Retinal pigment epithelial cell (primary cell): ENCODE data around the gene C10orf90.

ENCODE experiments used
- DNase-seq: peaks from one replicate; pipeline ENCODE4 v3.0.0-alpha.2; 2010; ENCODE audit warnings: low read depth
- H3K4me3 ChIP-seq: 2 replicates; pipeline ENCODE4 v1.5.1; 2011; ENCODE audit warnings: mild to moderate bottlenecking, low read length, control low read depth, moderate library complexity
- TF ChIP-seq, protein P1 (sequence below): conservative IDR thresholded peaks from 2 replicates; pipeline ENCODE4 v1.5.1; 2011; ENCODE audit warnings: low read depth, low read length, control low read depth, inconsistent platforms

C10orf90 gene

DNA sequence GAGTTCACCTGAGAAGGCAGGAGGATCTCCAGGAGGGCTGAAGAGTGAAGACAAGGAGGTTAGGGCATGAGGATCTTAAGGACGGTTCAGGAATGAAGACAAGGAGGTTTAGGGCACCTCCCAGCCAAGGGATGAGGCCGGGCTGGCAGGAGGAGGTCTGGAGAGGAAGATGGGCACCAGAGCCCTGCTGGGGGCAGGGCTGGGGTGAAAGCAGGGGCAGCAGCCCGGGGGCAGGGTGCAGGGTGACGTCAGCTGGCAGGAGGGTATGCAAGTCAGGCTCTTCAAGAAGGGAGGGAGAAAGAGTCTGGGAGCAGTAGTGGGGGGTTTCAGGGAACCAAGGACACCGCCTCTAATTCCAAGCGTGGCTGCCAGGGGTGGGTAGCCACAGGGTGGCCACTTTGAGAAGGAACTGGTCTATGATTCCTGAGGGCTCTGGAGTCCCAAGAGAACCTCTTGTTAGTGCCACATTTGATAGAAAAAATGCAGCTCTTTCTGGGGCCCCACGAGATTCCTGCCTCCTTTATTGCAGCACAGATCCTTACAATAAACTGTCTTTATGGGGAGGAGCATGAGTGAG lies 101.6 kb downstream of the C10orf90 start:
- DNase-seq = no peak
- TF ChIP-seq, protein P1, sequence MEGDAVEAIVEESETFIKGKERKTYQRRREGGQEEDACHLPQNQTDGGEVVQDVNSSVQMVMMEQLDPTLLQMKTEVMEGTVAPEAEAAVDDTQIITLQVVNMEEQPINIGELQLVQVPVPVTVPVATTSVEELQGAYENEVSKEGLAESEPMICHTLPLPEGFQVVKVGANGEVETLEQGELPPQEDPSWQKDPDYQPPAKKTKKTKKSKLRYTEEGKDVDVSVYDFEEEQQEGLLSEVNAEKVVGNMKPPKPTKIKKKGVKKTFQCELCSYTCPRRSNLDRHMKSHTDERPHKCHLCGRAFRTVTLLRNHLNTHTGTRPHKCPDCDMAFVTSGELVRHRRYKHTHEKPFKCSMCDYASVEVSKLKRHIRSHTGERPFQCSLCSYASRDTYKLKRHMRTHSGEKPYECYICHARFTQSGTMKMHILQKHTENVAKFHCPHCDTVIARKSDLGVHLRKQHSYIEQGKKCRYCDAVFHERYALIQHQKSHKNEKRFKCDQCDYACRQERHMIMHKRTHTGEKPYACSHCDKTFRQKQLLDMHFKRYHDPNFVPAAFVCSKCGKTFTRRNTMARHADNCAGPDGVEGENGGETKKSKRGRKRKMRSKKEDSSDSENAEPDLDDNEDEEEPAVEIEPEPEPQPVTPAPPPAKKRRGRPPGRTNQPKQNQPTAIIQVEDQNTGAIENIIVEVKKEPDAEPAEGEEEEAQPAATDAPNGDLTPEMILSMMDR = no peak
- H3K4me3 ChIP-seq = no peak overlapping the region

DNA sequence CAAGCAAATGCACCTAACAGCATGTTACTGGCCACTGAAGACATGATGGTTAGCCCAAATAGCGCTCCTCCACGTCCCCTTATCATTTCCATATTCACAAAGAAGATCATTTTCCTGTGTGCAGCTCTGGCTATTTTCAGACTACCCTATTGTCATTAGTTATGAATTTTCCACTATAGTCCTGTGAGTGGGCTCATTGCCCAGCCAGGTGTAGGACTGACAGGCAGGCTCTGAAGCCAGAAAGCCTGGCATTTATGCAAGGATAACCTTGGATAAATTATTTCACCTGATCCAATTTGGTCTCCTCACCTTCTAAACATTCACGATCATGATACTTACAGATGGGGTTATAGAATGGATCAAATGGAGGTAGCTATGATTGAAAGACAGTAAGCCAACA lies 104.6 kb downstream of the C10orf90 start:
- H3K4me3 ChIP-seq = no peak overlapping the region
- no peak for DNase-seq
- TF ChIP-seq, protein P1 = no peak

DNA sequence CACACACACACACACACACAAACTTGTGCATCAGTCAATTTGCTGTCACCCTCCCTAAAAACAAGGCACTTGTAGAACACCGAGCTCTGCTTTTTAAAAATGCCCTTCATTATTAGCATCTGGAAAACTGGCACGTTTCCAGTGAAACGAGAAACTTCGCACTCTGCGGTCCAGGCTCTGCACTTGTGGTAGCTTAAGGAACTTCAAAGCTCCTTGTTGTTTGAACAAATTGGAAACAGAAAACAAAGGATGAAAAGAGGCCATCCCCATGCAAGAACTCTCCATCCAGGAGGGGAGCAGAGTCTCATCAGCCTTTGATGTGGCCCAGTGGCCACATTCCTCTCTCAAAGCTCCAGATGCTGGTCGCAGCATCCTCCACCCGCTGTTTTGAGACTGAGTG lies 105.1 kb downstream of the C10orf90 start:
- H3K4me3 ChIP-seq = no peak overlapping the region
- TF ChIP-seq, protein P1 = no peak
- DNase-seq = no peak

DNA sequence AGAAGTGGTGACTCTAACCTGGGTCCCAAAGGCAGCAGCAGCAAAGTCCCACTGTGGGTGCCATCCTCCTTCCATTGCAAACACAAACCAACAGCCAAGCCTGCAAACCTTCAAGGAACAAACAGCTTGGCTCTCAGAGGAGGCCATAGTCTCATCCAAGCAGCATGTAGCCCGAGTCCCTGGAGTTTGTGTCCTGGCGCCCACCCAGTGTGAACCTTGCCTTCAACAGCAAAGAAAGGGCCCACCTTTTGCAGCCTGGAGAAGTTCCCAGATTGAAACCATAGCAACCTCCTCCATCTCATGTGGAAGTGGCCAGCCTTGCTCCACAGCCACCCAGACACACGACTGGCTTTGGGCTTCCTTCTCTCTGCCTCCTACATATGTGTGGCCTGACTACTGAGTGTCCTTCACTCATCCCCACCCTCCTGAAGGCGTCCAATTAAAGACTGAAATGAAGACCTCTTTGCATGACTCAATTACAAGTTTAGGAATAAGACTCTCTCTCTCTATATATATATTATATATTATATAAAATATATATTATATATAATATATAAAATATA lies 106.1 kb downstream of the C10orf90 start:
- TF ChIP-seq, protein P1 = no peak
- DNase-seq = no peak
- no peak overlapping the region for H3K4me3 ChIP-seq

DNA sequence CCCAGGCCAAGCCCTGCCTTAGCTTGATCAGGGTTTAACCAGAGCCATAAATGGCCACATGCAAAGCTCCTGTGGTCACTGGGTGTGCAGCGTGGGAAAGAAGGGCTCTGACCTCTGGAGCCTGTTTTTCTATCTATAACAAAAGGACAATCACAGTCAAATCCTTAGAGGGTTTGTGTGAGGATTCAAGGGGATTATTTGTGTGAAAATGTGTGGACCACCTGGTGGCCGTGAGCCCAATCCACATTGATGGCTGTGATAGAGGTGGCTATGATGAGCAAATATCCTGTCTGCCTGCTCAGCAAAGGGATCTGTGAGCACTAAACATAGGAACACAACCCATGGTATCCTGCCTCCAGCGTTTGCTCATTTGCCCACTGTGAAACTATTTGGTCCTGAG lies 107.1 kb downstream of the C10orf90 start:
- TF ChIP-seq, protein P1 = no peak
- H3K4me3 ChIP-seq = no peak overlapping the region

DNA sequence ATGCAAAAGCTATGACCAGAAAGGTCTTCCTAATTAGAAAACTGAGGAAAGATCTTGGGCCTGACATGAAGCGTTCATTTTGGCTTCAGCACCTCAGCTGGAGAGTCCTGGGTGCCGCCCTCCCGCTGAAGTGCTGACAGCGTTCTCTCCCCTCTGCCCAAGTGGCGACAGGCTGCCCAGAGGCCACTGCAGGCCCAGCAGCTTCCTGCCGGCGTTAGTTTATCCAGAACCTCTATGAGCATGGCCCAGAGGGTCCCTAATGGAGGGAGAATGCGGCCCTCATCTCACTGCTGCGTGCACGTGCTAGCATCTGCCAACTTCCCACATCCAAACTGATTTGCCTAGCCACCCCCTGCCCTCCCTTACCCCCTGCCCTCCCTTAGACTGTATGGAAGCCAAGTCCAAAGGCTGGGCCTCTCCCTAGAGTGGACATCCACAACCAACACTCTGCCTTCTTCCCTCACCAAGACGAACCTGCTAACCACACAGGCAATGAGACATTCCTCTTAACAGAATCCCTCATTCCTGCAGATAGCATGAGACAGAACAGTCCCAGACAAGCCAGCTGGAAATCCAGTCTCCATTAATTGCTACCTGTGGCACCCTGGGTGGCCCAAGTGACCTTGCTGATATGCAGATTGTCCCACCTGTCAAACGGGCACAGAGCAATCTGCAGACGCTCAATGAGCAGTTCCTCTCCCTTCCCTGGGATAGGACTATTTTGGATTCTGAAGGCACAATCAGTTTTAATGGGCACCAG lies 108.4 kb downstream of the C10orf90 start:
- no peak for DNase-seq
- TF ChIP-seq, protein P1 = no peak
- no peak overlapping the region for H3K4me3 ChIP-seq

More for the DNA sequence above, 107.1 kb downstream of the C10orf90 start:
- DNase-seq = no peak
